NCI-H2107 treated with DMSO at 0.1 percent for 48 hours (cell line): ENCODE data around the gene RABL2B.
"Not testable (repeated sequence)": the region's sequence is repeated elsewhere in the genome, so short reads cannot be mapped to it uniquely, and the experiment has no call there.

Source experiments
- DNase-seq: peaks from one replicate; lab custom pipeline; 2025; ENCODE audit not compliant: unreplicated experiment; lab: John Stamatoyannopoulos, UW

The RABL2B gene

GRCh38 chr22:50783033-50783879 lies at the start of gene RABL2B:
RABL2B (minus strand) TSS chr22:50783636; CDS start chr22:50782294, 1,342 bp downstream.
- DNase-seq = peak; percentile 16

GRCh38 chr22:50786936-50787335 lies 3.5 kb upstream of the RABL2B start:
- not testable (repeated sequence) for DNase-seq

GRCh38 chr22:50785289-50785688 lies 1.9 kb upstream of the RABL2B start:
- DNase-seq = not testable (repeated sequence)

- not testable (repeated sequence) for DNase-seq
Measured at GRCh38 chr22:50783880-50784276, 442 bp upstream of the RABL2B start.

GRCh38 chr22:50782253-50782652 lies 1.2 kb downstream of the RABL2B start:
- not testable (repeated sequence) for DNase-seq

- DNase-seq = not testable (repeated sequence)
Measured at GRCh38 chr22:50780244-50780643, 3.2 kb downstream of the RABL2B start.

- not testable (repeated sequence) for DNase-seq
Measured at GRCh38 chr22:50777631-50778030, 5.8 kb downstream of the RABL2B start.

GRCh38 chr22:50775132-50775531 lies 8.3 kb downstream of the RABL2B start:
- not testable (repeated sequence) for DNase-seq

- not testable (repeated sequence) for DNase-seq
Measured at GRCh38 chr22:50764288-50764687, 19.1 kb downstream of the RABL2B start.

- DNase-seq = not testable (repeated sequence)
Measured at GRCh38 chr22:50761829-50762228, 21.6 kb downstream of the RABL2B start.

GRCh38 chr22:50759597-50760341 lies 23.7 kb downstream of the RABL2B start:
- not testable (repeated sequence) for DNase-seq

- DNase-seq = not testable (repeated sequence)
Measured at GRCh38 chr22:50756949-50757491, 26.4 kb downstream of the RABL2B start.

- DNase-seq = not testable (repeated sequence)
Measured at GRCh38 chr22:50756406-50756805, 27.0 kb downstream of the RABL2B start.

- DNase-seq = not testable (repeated sequence)
Measured at GRCh38 chr22:50755251-50755650, 28.2 kb downstream of the RABL2B start.

- not testable (repeated sequence) for DNase-seq
Measured at GRCh38 chr22:50749302-50750074, 33.9 kb downstream of the RABL2B start.

- DNase-seq = not testable (repeated sequence)
Measured at GRCh38 chr22:50748630-50749029, 34.8 kb downstream of the RABL2B start.

- not testable (repeated sequence) for DNase-seq
Measured at GRCh38 chr22:50747521-50747920, 35.9 kb downstream of the RABL2B start.

- DNase-seq = not testable (repeated sequence)
Measured at GRCh38 chr22:50744424-50744823, 39.0 kb downstream of the RABL2B start.

- DNase-seq = not testable (repeated sequence)
Measured at GRCh38 chr22:50740714-50741113, 42.7 kb downstream of the RABL2B start.

- DNase-seq = peak; percentile 66
Measured at GRCh38 chr22:50739894-50740293, 43.5 kb downstream of the RABL2B start.

GRCh38 chr22:50739279-50739691 lies 44.2 kb downstream of the RABL2B start:
- no peak for DNase-seq
